IPS-20b (cell line): ENCODE measurements around the gene DDX55.
"Not testable (repeated sequence)": the region's sequence is repeated elsewhere in the genome, so short reads cannot be mapped to it uniquely, and the experiment has no call there.

Source experiments
- H3K27ac ChIP-seq: one replicate; pipeline ENCODE4 v1.5.1; 2013; ENCODE audit warnings: low read length
- H3K27me3 ChIP-seq: 2 replicates; pipeline ENCODE4 v1.6.1; 2013; ENCODE audit warnings: mild to moderate bottlenecking, low read length, inconsistent platforms; ENCODE audit not compliant: insufficient read depth
- H3K36me3 ChIP-seq: 2 replicates; pipeline ENCODE4 v1.6.1; 2013; ENCODE audit warnings: low read depth, mild to moderate bottlenecking, inconsistent platforms, low read length, moderate library complexity; ENCODE audit not compliant: insufficient read depth
- H3K4me1 ChIP-seq: 2 replicates; pipeline ENCODE4 v1.6.1; 2013; ENCODE audit warnings: mild to moderate bottlenecking, control low read depth, inconsistent platforms, low read length, moderate library complexity; ENCODE audit not compliant: insufficient read depth
- H3K4me3 ChIP-seq: 2 replicates; pipeline ENCODE4 v1.5.1; 2013; ENCODE audit warnings: mild to moderate bottlenecking, low read length, inconsistent platforms
- H3K9ac ChIP-seq: 2 replicates; pipeline ENCODE4 v1.6.1; 2013; ENCODE audit warnings: low read depth, mild to moderate bottlenecking, inconsistent platforms, low read length, moderate library complexity
- H3K9me3 ChIP-seq: 2 replicates; pipeline ENCODE4 v1.6.1; 2013; ENCODE audit warnings: mild to moderate bottlenecking, low read depth, low read length, inconsistent platforms; ENCODE audit not compliant: insufficient read depth

DDX55 gene

GRCh38 chr12:123580772-123581171 lies 21.1 kb upstream of the DDX55 start:
- no peak overlapping the region for H3K9ac ChIP-seq
- H3K27me3 ChIP-seq = no peaks in the 10 kb centered on the region
- H3K4me1 ChIP-seq = peaks cover 4% of the 10 kb centered on the region; the same call in 1 of the 2 replicates
- H3K36me3 ChIP-seq = no peaks in the 10 kb centered on the region
- H3K27ac ChIP-seq = no peak overlapping the region
- no peaks in the 10 kb centered on the region; the same call in 1 of the 2 replicates for H3K9me3 ChIP-seq
- no peak overlapping the region for H3K4me3 ChIP-seq

- Histone ChIP-seq H3K4me1 (no peaks in the 10 kb centered on the region), H3K9me3 (no peaks in the 10 kb centered on the region), H3K27ac (no peak overlapping the region), H3K4me3 (no peak overlapping the region), H3K27me3 (no peaks in the 10 kb centered on the region), H3K9ac (no peak overlapping the region), H3K36me3 (peaks cover 96% of the 10 kb centered on the region)
These were observed 10.0 kb upstream of the DDX55 start for GRCh38 chr12:123591702-123592481.

GRCh38 chr12:123595729-123596128 lies 6.2 kb upstream of the DDX55 start:
- Histone ChIP-seq H3K9me3 (no peaks in the 10 kb centered on the region), H3K36me3 (peaks cover 79% of the 10 kb centered on the region), H3K27ac (no peak overlapping the region), H3K4me3 (no peak overlapping the region), H3K9ac (no peak overlapping the region), H3K27me3 (no peaks in the 10 kb centered on the region), H3K4me1 (no peaks in the 10 kb centered on the region)

- Histone ChIP-seq H3K9ac (no peak overlapping the region), H3K4me3 (no peak overlapping the region), H3K27me3 (no peaks in the 10 kb centered on the region), H3K4me1 (no peaks in the 10 kb centered on the region), H3K9me3 (no peaks in the 10 kb centered on the region), H3K36me3 (peaks cover 65% of the 10 kb centered on the region), H3K27ac (no peak overlapping the region)
These were observed 4.8 kb upstream of the DDX55 start for GRCh38 chr12:123597100-123597499.

GRCh38 chr12:123598522-123598921 lies 3.4 kb upstream of the DDX55 start:
- no peak overlapping the region for H3K27ac ChIP-seq
- no peak overlapping the region for H3K9ac ChIP-seq
- H3K36me3 ChIP-seq = peaks cover 51% of the 10 kb centered on the region
- no peak overlapping the region for H3K4me3 ChIP-seq
- no peaks in the 10 kb centered on the region for H3K4me1 ChIP-seq
- H3K9me3 ChIP-seq = no peaks in the 10 kb centered on the region
- no peaks in the 10 kb centered on the region for H3K27me3 ChIP-seq

GRCh38 chr12:123599310-123599709 lies 2.6 kb upstream of the DDX55 start:
- no peak overlapping the region for H3K4me3 ChIP-seq
- no peaks in the 10 kb centered on the region for H3K4me1 ChIP-seq
- no peak overlapping the region for H3K9ac ChIP-seq
- H3K27ac ChIP-seq = no peak overlapping the region
- H3K27me3 ChIP-seq = no peaks in the 10 kb centered on the region
- H3K36me3 ChIP-seq = peaks cover 50% of the 10 kb centered on the region
- no peaks in the 10 kb centered on the region for H3K9me3 ChIP-seq

- H3K4me1 ChIP-seq = no peaks in the 10 kb centered on the region
- H3K4me3 ChIP-seq = no peak overlapping the region
- H3K36me3 ChIP-seq = peaks cover 52% of the 10 kb centered on the region
- no peak overlapping the region for H3K9ac ChIP-seq
- H3K27ac ChIP-seq = no peak overlapping the region
- H3K27me3 ChIP-seq = no peaks in the 10 kb centered on the region
- H3K9me3 ChIP-seq = no peaks in the 10 kb centered on the region
These were observed 2.2 kb upstream of the DDX55 start for GRCh38 chr12:123599721-123600120.

GRCh38 chr12:123602651-123603195 lies 824 bp downstream of the DDX55 start:
- H3K36me3 ChIP-seq = peaks cover 54% of the 10 kb centered on the region
- H3K4me3 ChIP-seq = peak overlapping the region; percentile 98
- no peaks in the 10 kb centered on the region for H3K27me3 ChIP-seq
- peak overlapping the region; percentile 95 for H3K9ac ChIP-seq
- H3K9me3 ChIP-seq = no peaks in the 10 kb centered on the region
- no peak overlapping the region for H3K27ac ChIP-seq
- H3K4me1 ChIP-seq = no peaks in the 10 kb centered on the region

GRCh38 chr12:123603495-123603894 lies 1.6 kb downstream of the DDX55 start:
- H3K9ac ChIP-seq, H3K4me1 ChIP-seq, H3K27me3 ChIP-seq, H3K27ac ChIP-seq, H3K9me3 ChIP-seq: not testable (repeated sequence)
- peak overlapping the region; percentile 98 for H3K4me3 ChIP-seq
- peaks cover 54% of the 10 kb centered on the region for H3K36me3 ChIP-seq

- Histone ChIP-seq H3K27me3 (no peaks in the 10 kb centered on the region), H3K9me3 (no peaks in the 10 kb centered on the region)
These were observed 5.9 kb downstream of the DDX55 start for GRCh38 chr12:123607756-123608155.

GRCh38 chr12:123608182-123608581 lies 6.3 kb downstream of the DDX55 start:
- Histone ChIP-seq H3K27ac (no peak overlapping the region), H3K4me3 (no peak overlapping the region), H3K27me3 (no peaks in the 10 kb centered on the region), H3K9me3 (no peaks in the 10 kb centered on the region), H3K36me3 (peaks cover 94% of the 10 kb centered on the region), H3K9ac (no peak overlapping the region), H3K4me1 (no peaks in the 10 kb centered on the region)

More at GRCh38 chr12:123607756-123608155, 5.9 kb downstream of the DDX55 start:
- no peak overlapping the region for H3K4me3 ChIP-seq
- no peaks in the 10 kb centered on the region for H3K4me1 ChIP-seq
- H3K36me3 ChIP-seq = peaks cover 89% of the 10 kb centered on the region
- H3K27ac ChIP-seq = no peak overlapping the region
- no peak overlapping the region for H3K9ac ChIP-seq

- no peaks in the 10 kb centered on the region for H3K9me3 ChIP-seq
- H3K4me1 ChIP-seq = no peaks in the 10 kb centered on the region
- H3K27me3 ChIP-seq = no peaks in the 10 kb centered on the region
- no peak overlapping the region for H3K9ac ChIP-seq
- H3K4me3 ChIP-seq = no peak overlapping the region
- no peak overlapping the region for H3K27ac ChIP-seq
- peaks cover 94% of the 10 kb centered on the region for H3K36me3 ChIP-seq
These were observed 12.2 kb downstream of the DDX55 start for GRCh38 chr12:123614110-123614509.
